Karpas-422 (cell line): Measurements from ENCODE around the gene CSRNP3. TPM values are rescaled to one million over a fixed set of nuclear protein-coding genes. Genes with fewer than 3 reads are reported as not detected.

Experiments
- DNase-seq: peaks from one replicate; pipeline ENCODE4 v3.0.0-alpha.2; 2015
- H2AFZ ChIP-seq: fragments of 200-600 bp; sonication (generic); 2 replicates; pipeline ENCODE4 v1.6.1; 2014; ENCODE audit warnings: antibody characterized with exemption, low read length, mixed read lengths
- H3K27ac ChIP-seq: fragments of 200-600 bp; sonication (generic); 2 replicates; pipeline ENCODE4 v1.5.1; 2014; ENCODE audit warnings: mild to moderate bottlenecking, low read length, moderate library complexity
- H3K27me3 ChIP-seq: fragments of 200-600 bp; sonication (generic); 2 replicates; pipeline ENCODE4 v1.6.1; 2014; ENCODE audit warnings: low read length, mixed read lengths
- H3K36me3 ChIP-seq: fragments of 200-600 bp; sonication (generic); 2 replicates; pipeline ENCODE4 v1.6.1; 2014; ENCODE audit warnings: low read length, mixed read lengths; ENCODE audit not compliant: insufficient read depth
- H3K4me1 ChIP-seq: fragments of 200-600 bp; sonication (generic); 2 replicates; pipeline ENCODE4 v1.6.1; 2014; ENCODE audit warnings: mild to moderate bottlenecking, low read length, mixed read lengths
- H3K4me2 ChIP-seq: fragments of 200-600 bp; sonication (generic); 2 replicates; pipeline ENCODE4 v1.6.1; 2014; ENCODE audit warnings: low read length, low read depth, mild to moderate bottlenecking; ENCODE audit not compliant: poor library complexity, severe bottlenecking
- H3K4me3 ChIP-seq: fragments of 200-600 bp; sonication (generic); 2 replicates; pipeline ENCODE4 v1.5.1; 2014; ENCODE audit warnings: mild to moderate bottlenecking, antibody characterized with exemption, low read length, mixed read lengths
- H3K79me2 ChIP-seq: fragments of 200-600 bp; sonication (generic); 2 replicates; pipeline ENCODE4 v1.6.1; 2014; ENCODE audit warnings: mild to moderate bottlenecking, low read length, mixed read lengths
- H3K9ac ChIP-seq: fragments of 200-600 bp; sonication (generic); 2 replicates; pipeline ENCODE4 v1.6.0; 2014; ENCODE audit warnings: low read length
- H3K9me2 ChIP-seq: fragments of 200-600 bp; sonication (generic), shearing (Covaris generic); replicated peaks from 2 replicates; pipeline ENCODE4 v1.6.0; 2014; ENCODE audit warnings: mild to moderate bottlenecking, low read length, moderate library complexity; ENCODE audit not compliant: insufficient read depth
- H3K9me3 ChIP-seq: fragments of 300-700, 200-600 bp; sonication (generic); 2 replicates; pipeline ENCODE4 v1.6.1; 2014; ENCODE audit warnings: low read length, mixed read lengths
- H4K20me1 ChIP-seq: fragments of 200-600 bp; sonication (generic); 2 replicates; pipeline ENCODE4 v1.6.1; 2014; ENCODE audit warnings: mild to moderate bottlenecking, antibody characterized with exemption, low read length, low read depth; ENCODE audit not compliant: insufficient read depth
- total RNA-seq: library from RNA; depleted of rRNA; stranded (reverse); fragments of >200 nt; shearing (Covaris generic); gene quantifications from 2 replicates; pipeline ENCODE4 v1.2.3, GENCODE V29; 2014; ENCODE audit warnings: low replicate concordance

The CSRNP3 gene
- total RNA-seq, 1 experiment from 2014 or later, result 16.8 TPM

DNA sequence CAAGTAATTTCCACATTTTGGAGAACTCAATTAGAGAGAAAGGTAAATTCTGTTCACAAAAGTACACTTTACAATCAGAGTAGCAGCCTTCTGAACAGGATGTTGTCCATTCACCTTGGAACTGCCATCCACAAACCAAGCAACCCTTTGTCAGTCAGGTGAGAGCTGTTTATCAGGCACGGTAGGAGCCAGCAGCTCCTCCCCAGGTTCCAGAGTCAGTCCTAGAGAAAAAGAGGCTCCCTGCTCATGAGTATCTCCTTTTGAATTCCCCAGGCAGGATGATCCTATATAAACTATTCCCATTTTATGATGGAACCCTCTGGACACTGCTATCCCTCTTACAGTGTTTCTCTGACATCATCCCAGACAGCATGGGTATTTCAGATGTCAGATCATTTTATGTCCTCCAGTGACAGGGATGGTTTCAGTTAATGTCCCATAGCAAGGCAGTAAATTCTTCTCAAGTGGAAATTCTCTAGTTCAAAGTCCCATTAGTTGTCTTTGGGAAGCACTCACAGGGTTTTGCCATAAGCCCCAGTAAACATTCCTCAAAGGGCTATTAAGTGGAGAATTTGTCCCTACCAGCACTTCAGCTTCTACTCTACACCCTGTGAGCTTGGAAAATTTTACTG lies 34.5 kb upstream of the CSRNP3 start:
- no peak overlapping the region for H3K4me3 ChIP-seq
- no peak for DNase-seq
- no peaks in the 10 kb centered on the region for H3K36me3 ChIP-seq

GRCh38 chr2:165435611-165436010 lies 33.9 kb upstream of the CSRNP3 start:
- no peak overlapping the region for H3K4me3 ChIP-seq
- no peak overlapping the region for H3K27ac ChIP-seq
- no peaks in the 10 kb centered on the region for H3K4me1 ChIP-seq
- no peak overlapping the region for H2AFZ ChIP-seq
- no peak for DNase-seq
- no peak overlapping the region for H3K4me2 ChIP-seq
- H3K9ac ChIP-seq, result no peak overlapping the region
- H3K79me2 ChIP-seq, result no peaks in the 10 kb centered on the region
- no peaks in the 10 kb centered on the region for H3K9me2 ChIP-seq
- H3K9me3 ChIP-seq, result no peaks in the 10 kb centered on the region
- H3K27me3 ChIP-seq, result no peaks in the 10 kb centered on the region
- no peaks in the 10 kb centered on the region for H4K20me1 ChIP-seq
- H3K36me3 ChIP-seq, result no peaks in the 10 kb centered on the region

More for the DNA sequence above, 34.5 kb upstream of the CSRNP3 start:
- no peak overlapping the region for H3K27ac ChIP-seq
- H3K9ac ChIP-seq, result no peak overlapping the region
- no peaks in the 10 kb centered on the region for H3K4me1 ChIP-seq
- no peaks in the 10 kb centered on the region for H3K9me2 ChIP-seq
- H3K9me3 ChIP-seq, result no peaks in the 10 kb centered on the region
- no peaks in the 10 kb centered on the region for H4K20me1 ChIP-seq
- no peak overlapping the region for H3K4me2 ChIP-seq
- no peak overlapping the region for H2AFZ ChIP-seq
- no peaks in the 10 kb centered on the region for H3K79me2 ChIP-seq
- H3K27me3 ChIP-seq, result no peaks in the 10 kb centered on the region

- Histone ChIP-seq H3K27ac (no peak overlapping the region), H3K9me2 (no peaks in the 10 kb centered on the region), H3K4me3 (no peak overlapping the region), H3K27me3 (no peaks in the 10 kb centered on the region), H3K79me2 (no peaks in the 10 kb centered on the region), H4K20me1 (no peaks in the 10 kb centered on the region), H3K36me3 (no peaks in the 10 kb centered on the region), H3K4me2 (no peak overlapping the region), H3K4me1 (no peaks in the 10 kb centered on the region), H3K9me3 (no peaks in the 10 kb centered on the region), H2AFZ (no peak overlapping the region), H3K9ac (no peak overlapping the region)
- DNase-seq, result no peak
These were observed 32.9 kb upstream of the CSRNP3 start for GRCh38 chr2:165436559-165436958.

- no peak overlapping the region for H3K4me3 ChIP-seq
- no peak overlapping the region for H3K9ac ChIP-seq
- H3K4me1 ChIP-seq, result no peaks in the 10 kb centered on the region
- H2AFZ ChIP-seq, result no peak overlapping the region
- no peak for DNase-seq
- no peak overlapping the region for H3K4me2 ChIP-seq
- H3K9me3 ChIP-seq, result no peaks in the 10 kb centered on the region
- no peaks in the 10 kb centered on the region for H4K20me1 ChIP-seq
- H3K27ac ChIP-seq, result no peak overlapping the region
- H3K9me2 ChIP-seq, result no peaks in the 10 kb centered on the region
- H3K27me3 ChIP-seq, result no peaks in the 10 kb centered on the region
- no peaks in the 10 kb centered on the region for H3K79me2 ChIP-seq
- no peaks in the 10 kb centered on the region for H3K36me3 ChIP-seq
These were observed 29.1 kb upstream of the CSRNP3 start for GRCh38 chr2:165440367-165440766.

DNA sequence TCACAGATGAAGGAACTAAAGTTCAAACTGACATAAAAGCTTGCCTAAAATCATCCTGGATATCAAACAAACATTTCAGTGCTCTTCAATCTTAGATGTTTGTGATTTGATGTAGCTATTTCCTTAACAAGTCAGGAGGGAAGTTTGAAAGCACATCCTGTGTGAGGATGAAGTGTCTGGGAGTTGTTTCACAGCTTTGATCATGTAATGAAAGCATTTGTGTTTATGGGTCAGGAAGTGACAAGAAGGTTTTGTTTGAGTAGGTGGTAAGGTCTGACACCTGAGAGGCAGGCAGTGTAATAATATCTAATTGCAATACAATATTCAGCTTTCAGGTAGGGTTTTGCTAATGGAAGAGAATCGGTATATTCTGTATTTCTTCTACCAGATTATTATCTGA lies 26.0 kb upstream of the CSRNP3 start:
- Histone ChIP-seq H3K27me3 (no peaks in the 10 kb centered on the region), H3K79me2 (no peaks in the 10 kb centered on the region), H3K9ac (no peak overlapping the region), H3K9me3 (no peaks in the 10 kb centered on the region), H4K20me1 (no peaks in the 10 kb centered on the region), H3K4me1 (no peaks in the 10 kb centered on the region), H3K27ac (no peak overlapping the region), H3K9me2 (no peaks in the 10 kb centered on the region), H3K4me3 (no peak overlapping the region), H2AFZ (no peak overlapping the region), H3K36me3 (no peaks in the 10 kb centered on the region), H3K4me2 (no peak overlapping the region)
- no peak for DNase-seq

DNA sequence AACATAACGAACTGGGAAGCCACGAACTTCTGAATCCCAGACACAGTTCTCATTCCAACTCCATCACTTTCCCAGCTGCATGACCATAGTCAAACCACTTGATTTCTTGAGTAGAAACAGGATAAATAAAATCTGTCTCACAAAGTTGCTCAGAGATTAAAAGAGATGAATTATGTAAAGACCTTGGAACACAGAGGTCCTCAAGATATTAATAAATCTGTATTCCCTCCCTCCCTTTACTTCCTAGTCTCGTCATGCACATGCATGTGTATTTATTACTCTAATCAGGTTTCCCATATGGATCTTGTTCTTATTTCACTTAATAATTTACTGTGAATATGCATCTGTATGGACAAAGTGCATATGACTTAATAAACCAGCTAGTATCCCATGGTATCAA lies 21.1 kb upstream of the CSRNP3 start:
- no peaks in the 10 kb centered on the region for H3K9me2 ChIP-seq
- no peaks in the 10 kb centered on the region for H3K79me2 ChIP-seq
- H3K9ac ChIP-seq, result no peak overlapping the region
- no peaks in the 10 kb centered on the region for H3K36me3 ChIP-seq
- no peaks in the 10 kb centered on the region for H3K9me3 ChIP-seq
- H3K4me3 ChIP-seq, result no peak overlapping the region
- H4K20me1 ChIP-seq, result no peaks in the 10 kb centered on the region
- H3K27ac ChIP-seq, result no peak overlapping the region
- no peak overlapping the region for H3K4me2 ChIP-seq
- H3K4me1 ChIP-seq, result no peaks in the 10 kb centered on the region
- H2AFZ ChIP-seq, result no peak overlapping the region
- H3K27me3 ChIP-seq, result no peaks in the 10 kb centered on the region
- no peak for DNase-seq

DNA sequence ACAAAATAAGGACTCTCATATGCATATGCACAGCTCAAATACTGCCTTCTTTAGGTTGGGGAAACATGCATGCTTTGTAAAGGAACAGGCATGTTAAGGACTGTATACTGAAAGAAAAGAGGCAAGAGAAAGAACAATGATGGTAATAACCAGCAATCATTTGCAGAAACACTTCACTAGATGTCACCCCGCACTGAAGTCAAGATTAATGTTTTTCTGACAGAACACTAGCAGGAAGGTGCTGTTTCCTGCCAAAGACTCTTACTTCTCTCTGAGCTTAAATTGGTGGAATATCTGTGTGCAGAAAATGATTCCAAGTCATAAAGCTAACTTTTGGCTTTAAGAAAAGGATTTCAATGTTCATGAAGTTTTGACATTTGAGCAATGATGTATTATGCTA lies 19.3 kb upstream of the CSRNP3 start:
- Histone ChIP-seq H3K36me3 (no peaks in the 10 kb centered on the region), H3K9ac (no peak overlapping the region), H3K9me2 (no peaks in the 10 kb centered on the region), H3K27ac (no peak overlapping the region), H3K79me2 (no peaks in the 10 kb centered on the region), H3K4me2 (no peak overlapping the region), H2AFZ (no peak overlapping the region), H3K4me3 (no peak overlapping the region), H4K20me1 (no peaks in the 10 kb centered on the region), H3K27me3 (no peaks in the 10 kb centered on the region), H3K4me1 (no peaks in the 10 kb centered on the region), H3K9me3 (no peaks in the 10 kb centered on the region)
- DNase-seq, result no peak

DNA sequence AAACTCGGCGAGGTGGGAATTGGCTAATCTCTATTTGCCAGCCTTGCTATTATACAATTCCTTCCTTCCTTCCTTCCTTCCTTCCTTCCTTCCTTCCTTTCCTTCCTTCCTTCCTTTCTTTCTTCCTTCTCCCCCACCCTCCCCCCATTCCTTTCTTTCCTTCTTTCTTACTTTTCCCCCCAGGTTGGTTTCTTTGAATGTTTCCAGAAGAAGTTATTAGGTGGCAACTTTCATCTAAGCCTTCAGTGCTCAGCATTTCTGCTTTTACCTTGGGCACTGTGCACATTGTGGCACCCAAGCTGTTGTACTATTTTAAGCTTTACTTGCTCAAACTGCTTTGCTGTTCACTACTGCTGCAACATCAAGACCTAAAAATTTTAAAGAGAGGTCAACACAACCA lies 17.2 kb upstream of the CSRNP3 start:
- H3K27me3 ChIP-seq, result no peaks in the 10 kb centered on the region

More for the DNA sequence above, 17.2 kb upstream of the CSRNP3 start:
- no peaks in the 10 kb centered on the region for H4K20me1 ChIP-seq
- no peaks in the 10 kb centered on the region for H3K79me2 ChIP-seq
- no peak overlapping the region for H3K4me2 ChIP-seq
- no peak overlapping the region for H3K27ac ChIP-seq
- H3K36me3 ChIP-seq, result no peaks in the 10 kb centered on the region
- H3K4me1 ChIP-seq, result no peaks in the 10 kb centered on the region
- no peak overlapping the region for H2AFZ ChIP-seq
- no peak overlapping the region for H3K9ac ChIP-seq
- no peaks in the 10 kb centered on the region for H3K9me2 ChIP-seq
- no peak for DNase-seq
- no peaks in the 10 kb centered on the region for H3K9me3 ChIP-seq
- no peak overlapping the region for H3K4me3 ChIP-seq
